Superior temporal gyrus (tissue), 1 donor: ENCODE measurements around the gene DIP2A.
"Not testable (repeated sequence)": the region's sequence is repeated elsewhere in the genome, so short reads cannot be mapped to it uniquely, and the experiment has no call there.

Experiments
- DNase-seq: peaks from one replicate; pipeline ENCODE4 v3.0.0-alpha.2; 2016; ENCODE audit errors: extremely low spot score

DIP2A gene

GRCh38 chr21:46527393-46527792 is 68.7 kb downstream of the DIP2A start:
- not testable (repeated sequence) for DNase-seq

- no peak for DNase-seq
These were observed 69.1 kb downstream of the DIP2A start for GRCh38 chr21:46527801-46528200.

- DNase-seq = no peak
These were observed 73.4 kb downstream of the DIP2A start for GRCh38 chr21:46532080-46532479.

GRCh38 chr21:46537026-46537425 is 78.3 kb downstream of the DIP2A start:
- no peak for DNase-seq

- DNase-seq = no peak
These were observed 79.6 kb downstream of the DIP2A start for GRCh38 chr21:46538262-46538661.

GRCh38 chr21:46538851-46539666 is 80.4 kb downstream of the DIP2A start:
- DNase-seq = no peak

- DNase-seq = no peak
These were observed 81.5 kb downstream of the DIP2A start for GRCh38 chr21:46540087-46540710.

- no peak for DNase-seq
These were observed 84.0 kb downstream of the DIP2A start for GRCh38 chr21:46542588-46543124.

- DNase-seq = no peak
These were observed 84.6 kb downstream of the DIP2A start for GRCh38 chr21:46543306-46543705.

GRCh38 chr21:46544003-46544402 is 85.3 kb downstream of the DIP2A start:
- DNase-seq = no peak

- DNase-seq = no peak
These were observed 86.1 kb downstream of the DIP2A start for GRCh38 chr21:46544824-46545223.

GRCh38 chr21:46545363-46545762 is 86.7 kb downstream of the DIP2A start:
- DNase-seq = no peak

- DNase-seq = no peak
These were observed 87.2 kb downstream of the DIP2A start for GRCh38 chr21:46545911-46546310.

GRCh38 chr21:46546799-46547198 is 88.1 kb downstream of the DIP2A start:
- DNase-seq = no peak

GRCh38 chr21:46549650-46550049 is 91.0 kb downstream of the DIP2A start:
- DNase-seq = no peak

- no peak for DNase-seq
These were observed 91.6 kb downstream of the DIP2A start for GRCh38 chr21:46550116-46550941.

- DNase-seq = no peak
These were observed 93.0 kb downstream of the DIP2A start for GRCh38 chr21:46551636-46552241.

GRCh38 chr21:46552274-46552673 is 93.6 kb downstream of the DIP2A start:
- peak; percentile 16 for DNase-seq

GRCh38 chr21:46552865-46553379 is 94.2 kb downstream of the DIP2A start:
- DNase-seq = no peak

GRCh38 chr21:46553993-46554392 is 95.3 kb downstream of the DIP2A start:
- no peak for DNase-seq

- no peak for DNase-seq
These were observed 95.9 kb downstream of the DIP2A start for GRCh38 chr21:46554431-46555224.
